ENCODE measurements around the gene SCUBE3.
A peak's percentile ranks its signal among the peaks of the same experiment; 100 is the strongest.

Gene SCUBE3

DNA sequence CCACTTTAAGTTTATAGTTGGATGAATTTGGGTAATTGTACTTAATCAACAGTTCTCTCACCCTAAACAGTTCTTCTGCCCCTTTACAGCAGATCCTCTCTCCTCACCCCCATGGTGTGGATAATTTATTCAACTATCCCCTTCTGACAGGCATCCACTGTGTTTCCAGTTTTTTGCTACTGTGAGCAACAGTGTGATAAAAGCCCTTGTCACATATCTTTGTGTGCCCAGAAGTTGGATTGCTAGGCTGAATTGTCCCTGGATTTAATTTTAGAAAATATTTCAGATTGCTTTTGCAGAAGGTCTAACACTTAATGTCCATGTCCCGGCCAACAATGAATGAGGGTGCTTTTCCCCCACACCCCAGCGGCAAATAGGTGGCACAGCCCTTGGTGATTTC, 30.5 kb upstream of the SCUBE3 start:
- Mint-ChIP-seq H3K27me3 (ENCODE audit: low read depth, poor library complexity) (peaks cover 14% of the 10 kb centered on the region), H3K4me1 (peaks cover 48% of the 10 kb centered on the region), H3K4me3 (no peak overlapping the region), H3K27ac (peak overlapping the region; percentile 27), H3K36me3 (ENCODE audit: low read depth) (peaks cover 5% of the 10 kb centered on the region), H3K9me3 (no peaks in the 10 kb centered on the region)
- DNase-seq, result no peak
- TF ChIP-seq, protein P1, sequence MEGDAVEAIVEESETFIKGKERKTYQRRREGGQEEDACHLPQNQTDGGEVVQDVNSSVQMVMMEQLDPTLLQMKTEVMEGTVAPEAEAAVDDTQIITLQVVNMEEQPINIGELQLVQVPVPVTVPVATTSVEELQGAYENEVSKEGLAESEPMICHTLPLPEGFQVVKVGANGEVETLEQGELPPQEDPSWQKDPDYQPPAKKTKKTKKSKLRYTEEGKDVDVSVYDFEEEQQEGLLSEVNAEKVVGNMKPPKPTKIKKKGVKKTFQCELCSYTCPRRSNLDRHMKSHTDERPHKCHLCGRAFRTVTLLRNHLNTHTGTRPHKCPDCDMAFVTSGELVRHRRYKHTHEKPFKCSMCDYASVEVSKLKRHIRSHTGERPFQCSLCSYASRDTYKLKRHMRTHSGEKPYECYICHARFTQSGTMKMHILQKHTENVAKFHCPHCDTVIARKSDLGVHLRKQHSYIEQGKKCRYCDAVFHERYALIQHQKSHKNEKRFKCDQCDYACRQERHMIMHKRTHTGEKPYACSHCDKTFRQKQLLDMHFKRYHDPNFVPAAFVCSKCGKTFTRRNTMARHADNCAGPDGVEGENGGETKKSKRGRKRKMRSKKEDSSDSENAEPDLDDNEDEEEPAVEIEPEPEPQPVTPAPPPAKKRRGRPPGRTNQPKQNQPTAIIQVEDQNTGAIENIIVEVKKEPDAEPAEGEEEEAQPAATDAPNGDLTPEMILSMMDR (IDR thresholded peaks at IDR 0.05), result no peak

DNA sequence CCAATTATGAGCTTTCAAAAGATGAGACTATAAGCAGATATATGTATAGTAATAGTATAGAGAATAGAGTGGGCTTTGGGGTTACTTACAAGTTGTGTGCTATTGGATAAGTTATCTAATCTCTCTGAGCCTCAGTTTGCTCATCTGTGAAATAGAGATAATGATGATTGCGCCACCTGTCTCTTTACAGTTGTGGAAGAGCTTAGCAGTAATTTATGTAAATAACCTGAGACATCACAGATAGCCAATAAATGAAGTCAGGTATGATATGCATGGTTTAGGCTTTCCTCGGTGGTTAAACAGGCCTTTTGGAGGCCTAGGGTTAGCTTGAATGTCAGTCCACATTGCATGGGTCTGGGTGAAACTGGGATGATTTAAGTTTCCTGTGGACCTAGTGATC, 29.8 kb upstream of the SCUBE3 start:
- peaks cover 13% of the 10 kb centered on the region for H3K27me3 Mint-ChIP-seq (ENCODE audit: low read depth, poor library complexity)
- no peak overlapping the region for H3K4me3 Mint-ChIP-seq
- peaks cover 5% of the 10 kb centered on the region for H3K36me3 Mint-ChIP-seq (ENCODE audit: low read depth)
- TF ChIP-seq, protein P1 (IDR thresholded peaks at IDR 0.05), result no peak
- peaks cover 42% of the 10 kb centered on the region for H3K4me1 Mint-ChIP-seq
- H3K27ac Mint-ChIP-seq, result no peak overlapping the region
- no peaks in the 10 kb centered on the region for H3K9me3 Mint-ChIP-seq
- no peak for DNase-seq

DNA sequence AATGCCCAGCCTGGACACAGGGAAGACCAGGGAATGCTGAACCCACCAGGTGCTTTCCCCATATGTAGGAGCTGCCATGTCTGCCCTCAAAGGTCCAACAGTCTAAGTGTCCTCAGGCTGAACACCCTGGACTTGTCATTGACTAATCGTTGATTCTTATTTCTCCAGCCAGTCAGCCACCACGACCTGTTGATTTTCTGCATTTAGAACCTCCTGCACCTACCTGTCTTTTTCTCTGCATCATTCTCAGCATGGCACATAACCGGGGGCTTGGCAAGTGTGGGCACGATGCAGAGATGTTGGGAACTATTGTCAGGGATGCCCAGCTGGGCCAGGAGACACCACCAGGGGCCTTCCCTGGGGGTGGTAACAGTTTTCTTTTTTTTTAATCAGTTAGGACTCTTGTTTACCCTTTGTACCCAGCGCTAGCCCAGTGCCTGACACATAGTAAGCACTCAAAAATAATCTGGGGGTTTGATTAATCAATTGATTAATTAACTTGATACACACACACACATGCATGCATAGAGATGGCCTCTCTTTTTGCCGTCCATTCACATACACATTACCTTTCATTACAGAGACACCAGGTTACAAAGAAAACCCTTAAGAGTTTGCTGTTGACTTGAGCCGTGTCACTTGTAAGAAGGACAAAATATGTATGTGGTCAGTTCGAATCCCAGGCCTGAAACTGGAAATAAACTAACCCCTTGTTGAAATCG, 29.0 kb upstream of the SCUBE3 start:
- H3K27ac Mint-ChIP-seq, result no peak overlapping the region
- peaks cover 13% of the 10 kb centered on the region for H3K27me3 Mint-ChIP-seq (ENCODE audit: low read depth, poor library complexity)

DNA sequence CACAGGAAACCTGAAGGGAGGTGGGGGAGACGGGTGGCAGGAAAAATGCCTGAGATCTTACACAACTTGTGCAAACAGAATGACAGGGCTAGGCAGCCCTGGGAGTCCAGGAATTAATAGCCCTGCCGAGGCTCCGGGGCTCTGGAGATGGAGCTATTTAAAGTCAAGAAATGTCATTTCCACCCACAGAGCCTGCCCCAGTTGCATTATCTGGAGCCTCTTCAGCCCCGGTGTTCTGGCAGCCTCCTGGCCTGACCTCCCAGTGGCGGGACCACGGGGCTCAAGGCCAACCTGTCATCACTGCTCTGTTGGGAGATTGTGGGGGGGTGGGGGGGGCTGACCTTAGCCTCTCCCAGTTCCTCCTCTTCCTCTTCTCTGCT, 28.5 kb upstream of the SCUBE3 start:
- no peak overlapping the region for H3K4me3 Mint-ChIP-seq
- H3K36me3 Mint-ChIP-seq (ENCODE audit: low read depth), result peaks cover 5% of the 10 kb centered on the region
- TF ChIP-seq, protein P1 (IDR thresholded peaks at IDR 0.05), result no peak
- peaks cover 28% of the 10 kb centered on the region for H3K4me1 Mint-ChIP-seq
- H3K9me3 Mint-ChIP-seq, result no peaks in the 10 kb centered on the region
- H3K27me3 Mint-ChIP-seq (ENCODE audit: low read depth, poor library complexity), result peaks cover 14% of the 10 kb centered on the region
- H3K27ac Mint-ChIP-seq, result no peak overlapping the region
- no peak for DNase-seq

More for the DNA sequence above, 29.0 kb upstream of the SCUBE3 start:
- Mint-ChIP-seq H3K9me3 (no peaks in the 10 kb centered on the region), H3K4me3 (no peak overlapping the region), H3K4me1 (peaks cover 34% of the 10 kb centered on the region), H3K36me3 (ENCODE audit: low read depth) (peaks cover 5% of the 10 kb centered on the region)
- TF ChIP-seq, protein P1 (IDR thresholded peaks at IDR 0.05), result no peak
- DNase-seq, result no peak

DNA sequence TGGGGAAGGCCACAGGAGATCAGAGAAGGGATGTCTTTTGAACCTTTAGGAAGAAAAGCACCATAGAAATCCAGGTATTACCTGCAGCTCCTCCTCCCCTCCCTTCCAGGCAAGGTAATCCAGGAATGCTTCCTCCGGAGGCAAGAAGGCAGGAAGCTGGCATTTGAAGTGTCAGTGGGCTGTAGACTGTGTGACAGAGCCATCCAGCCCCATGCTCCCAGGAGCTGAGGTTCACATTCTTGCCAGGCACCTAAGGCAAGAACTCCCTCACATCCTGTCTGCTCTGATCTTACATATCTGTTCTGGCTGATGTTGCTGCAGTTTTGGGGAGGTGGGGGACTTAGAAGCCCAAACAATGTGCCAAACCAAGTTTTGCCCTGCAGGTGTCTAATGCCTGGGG, 27.8 kb upstream of the SCUBE3 start:
- Mint-ChIP-seq H3K4me1 (peaks cover 21% of the 10 kb centered on the region), H3K4me3 (no peak overlapping the region), H3K9me3 (no peaks in the 10 kb centered on the region), H3K27ac (no peak overlapping the region), H3K36me3 (ENCODE audit: low read depth) (peaks cover 5% of the 10 kb centered on the region), H3K27me3 (ENCODE audit: low read depth, poor library complexity) (peaks cover 21% of the 10 kb centered on the region)
- TF ChIP-seq, protein P1 (IDR thresholded peaks at IDR 0.05), result no peak
- DNase-seq, result no peak

DNA sequence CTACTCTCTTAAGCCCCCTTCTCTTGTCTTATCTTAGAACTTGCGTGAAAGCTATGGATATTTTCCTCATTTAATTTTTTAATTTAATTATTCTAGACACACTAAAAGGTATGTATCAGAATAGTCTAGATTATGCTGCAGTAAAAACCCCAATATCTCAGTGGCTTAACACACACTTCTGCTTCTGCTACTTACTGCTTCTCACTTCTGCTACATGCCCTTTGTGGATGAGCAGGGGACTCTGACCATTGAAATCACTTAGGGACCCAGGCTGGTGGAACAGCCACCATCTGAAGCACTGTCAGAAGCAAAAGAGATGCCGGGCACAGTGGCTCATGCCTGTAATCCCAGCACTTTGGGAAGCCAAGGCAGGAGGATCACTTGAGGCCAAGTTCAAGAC, 27.2 kb upstream of the SCUBE3 start:
- peaks cover 5% of the 10 kb centered on the region for H3K36me3 Mint-ChIP-seq (ENCODE audit: low read depth)
- TF ChIP-seq, protein P1 (IDR thresholded peaks at IDR 0.05), result no peak

More for the DNA sequence above, 27.2 kb upstream of the SCUBE3 start:
- Mint-ChIP-seq H3K4me3 (no peak overlapping the region), H3K27ac (no peak overlapping the region), H3K9me3 (no peaks in the 10 kb centered on the region), H3K4me1 (peaks cover 15% of the 10 kb centered on the region), H3K27me3 (ENCODE audit: low read depth, poor library complexity) (peaks cover 22% of the 10 kb centered on the region)
- DNase-seq, result no peak

Measured in nephron progenitor cell (in vitro differentiated cells).